K562 (cell line): ENCODE results near the gene PPHLN1. TPM values are rescaled to one million over a fixed set of nuclear protein-coding genes. Genes with fewer than 3 reads are reported as not detected.

Experiments used
- ATAC-seq: fragments of 200-7000 bp; cut with Tn5 transposase; 3 replicates; pipeline ENCODE4 v1.9.1; 2020; ENCODE audit warnings: moderate library complexity
- BruUV-seq: library from RNA; stranded (reverse); fragments of 400-500 nt; replicated peaks from 2 replicates; lab custom pipeline; 2021; lab: Mats Ljungman, UMichigan
- CTCF ChIA-PET: fragments of 300-600 bp; formaldehyde crosslinking; extraction: SDS; loops from one replicate; lab custom pipeline; 2021; ENCODE audit warnings: low intra/inter-chr PET ratio; lab: Yijun Ruan, JAX
- POLR2A ChIA-PET: fragments of 300-600, 350-650 bp; sonication (Branson Sonifier 250); formaldehyde crosslinking; extraction: SDS; loops from one replicate; lab custom pipeline; 2021; ENCODE audit warnings: antibody characterized with exemption, inconsistent platforms; lab: Yijun Ruan, JAX
- DNase-seq, 4 experiments: peaks; one replicate each; pipeline versions ENCODE4 v3.0.0 to v3.0.0-alpha.2; 2011 to 2018; ENCODE audit warnings: low spot score in 3 of 4, mixed read lengths in 3 of 4; ENCODE audit errors: extremely low read depth in 1 of 4
- FAIRE-seq: peaks from 2 replicates; lab custom pipeline; 2011; peaks lifted over from hg19 to GRCh38; lab: Jason Lieb, UNC
- H2AFZ ChIP-seq: 2 replicates; pipeline ENCODE4 v1.6.0; 2011; ENCODE audit warnings: low read depth, low read length, control low read depth, inconsistent platforms
- H3K27ac ChIP-seq: fragments of 200-600 bp; 3 replicates; pipeline ENCODE4 v1.8.0; 2011; ENCODE audit warnings: low read depth, mild to moderate bottlenecking, control low read depth, inconsistent platforms, low read length, moderate library complexity, mixed read lengths; ENCODE audit errors: extremely low read depth
- H3K27me3 ChIP-seq, 2 experiments: fragments of 300-600 bp in 1 of 2; 2 replicates in 1 of 2; 3 replicates in 1 of 2; pipeline versions ENCODE4 v1.6.0 to v1.8.0; 2011; ENCODE audit warnings: inconsistent platforms in 2 of 2, low read length in 2 of 2, mild to moderate bottlenecking in 1 of 2, mixed read lengths in 1 of 2, moderate library complexity in 1 of 2; ENCODE audit not compliant: control insufficient read depth in 2 of 2, insufficient read depth in 2 of 2
- H3K36me3 ChIP-seq: fragments of 300-600 bp; 3 replicates; pipeline ENCODE4 v1.8.0; 2011; ENCODE audit warnings: mild to moderate bottlenecking, low read length, inconsistent platforms; ENCODE audit not compliant: control insufficient read depth, insufficient read depth
- H3K4me1 ChIP-seq, 2 experiments: fragments of 200-600 bp in 1 of 2; replicated peaks in 1 of 2; 2 replicates in 1 of 2; 3 replicates in 1 of 2; pipeline versions ENCODE4 v1.5.1 to v1.8.0; 2011; ENCODE audit warnings: inconsistent platforms in 2 of 2, low read length in 2 of 2, mild to moderate bottlenecking in 1 of 2, mixed read lengths in 1 of 2, moderate library complexity in 1 of 2; ENCODE audit not compliant: control insufficient read depth in 2 of 2, insufficient read depth in 2 of 2
- H3K4me2 ChIP-seq: 2 replicates; pipeline ENCODE4 v1.6.1; 2011; ENCODE audit warnings: low read length, control low read depth, inconsistent platforms, mixed read lengths; ENCODE audit not compliant: insufficient read depth
- H3K4me3 ChIP-seq: fragments of 200-600 bp; sonication (generic), shearing (Covaris generic); 2 replicates; pipeline ENCODE4 v1.5.1; 2016; ENCODE audit warnings: control low read depth, inconsistent platforms
- H3K79me2 ChIP-seq: fragments of 200-600 bp; 3 replicates; pipeline ENCODE4 v1.8.0; 2011; ENCODE audit warnings: low read length, inconsistent platforms; ENCODE audit not compliant: control insufficient read depth, insufficient read depth
- H3K9ac ChIP-seq, 2 experiments: 2 replicates each; pipeline versions ENCODE4 v1.6.0 to v1.6.1; 2011; ENCODE audit warnings: low read depth in 2 of 2, low read length in 2 of 2, control low read depth in 1 of 2, inconsistent platforms in 1 of 2, mild to moderate bottlenecking in 1 of 2, mixed read lengths in 1 of 2; ENCODE audit not compliant: insufficient read depth in 1 of 2
- H3K9me1 ChIP-seq: one replicate; pipeline ENCODE4 v1.6.0; 2011; ENCODE audit warnings: inconsistent platforms, mild to moderate bottlenecking, low read length, moderate library complexity; ENCODE audit not compliant: control insufficient read depth, insufficient read depth
- H3K9me3 ChIP-seq: replicated peaks from 2 replicates; pipeline ENCODE4 v1.5.1; 2011; ENCODE audit warnings: low read depth, low read length, inconsistent platforms; ENCODE audit not compliant: control insufficient read depth, insufficient read depth
- H4K20me1 ChIP-seq: replicated peaks from 2 replicates; pipeline ENCODE4 v1.6.1; 2011; ENCODE audit warnings: low read length, inconsistent platforms, mixed read lengths; ENCODE audit not compliant: control insufficient read depth, insufficient read depth
- ARID2 ChIP-seq: fragments of 450-650 bp; IDR thresholded peaks from 2 replicates; pipeline ENCODE4 v1.6.1; 2017; ENCODE audit warnings: antibody characterized with exemption, mild to moderate bottlenecking
- HDAC1 ChIP-seq, 2 experiments: fragments of 450-650 bp; IDR thresholded peaks; 2 replicates each; pipeline ENCODE4 v1.6.1; 2016 to 2017; ENCODE audit warnings: inconsistent platforms in 1 of 2, mild to moderate bottlenecking in 1 of 2, moderate library complexity in 1 of 2
- HINFP ChIP-seq: fragments of 450-650 bp; conservative IDR thresholded peaks from 2 replicates; pipeline ENCODE4 v1.6.1; 2016; ENCODE audit warnings: missing genetic modification characterization, low read depth, mild to moderate bottlenecking, control low read depth, missing compliant biosample characterization
- KLF13 ChIP-seq: fragments of 450-650 bp; IDR thresholded peaks from 2 replicates; pipeline ENCODE4 v1.6.1; 2016; ENCODE audit warnings: missing genetic modification characterization, low read depth, mild to moderate bottlenecking, missing compliant biosample characterization, moderate library complexity, borderline replicate concordance
- NUFIP1 ChIP-seq: fragments of 450-650 bp; IDR thresholded peaks from 2 replicates; pipeline ENCODE4 v1.6.1; 2018; ENCODE audit not compliant: partially characterized antibody
- POLR2H ChIP-seq: IDR thresholded peaks from 2 replicates; pipeline ENCODE4 v1.6.1; 2016; ENCODE audit warnings: missing genetic modification characterization, low read depth, mild to moderate bottlenecking, control low read depth, missing compliant biosample characterization, moderate library complexity
- ZNF589 ChIP-seq: fragments of 200-800 bp; sonication (Bioruptor generic); IDR thresholded peaks from 2 replicates; pipeline ENCODE4 v1.6.1; 2016; ENCODE audit warnings: low read depth, missing genetic modification characterization, missing compliant biosample characterization
- ZNF785 ChIP-seq: fragments of 250-450 bp; sonication (Bioruptor Pico); IDR thresholded peaks from 2 replicates; pipeline ENCODE4 v1.4.0; 2020; ENCODE audit warnings: mild to moderate bottlenecking
- WGBS: fragments of 100-300 bp; shearing (Covaris generic); methylation state at CpG from one replicate; pipeline ENCODE4 v1.1.6; 2016; ENCODE audit warnings: low coverage, mixed read lengths; ENCODE audit not compliant: insufficient coverage; ENCODE audit errors: missing lambda C conversion rate; 5-methylcytosine and 5-hydroxymethylcytosine counted together
- in situ Hi-C: fragments of 300-500 bp; cut with MboI; formaldehyde crosslinking; loops from 4 replicates; pipeline ENCODE4 v1.15.0; 2018; ENCODE audit warnings: inconsistent platforms, mixed read lengths
- intact Hi-C: fragments of 100-400 bp; cut with micrococcal nuclease; formaldehyde crosslinking; loops from 2 replicates; pipeline ENCODE4 v1.14.2; 2022
- polyA plus RNA-seq, 8 experiments: library from polyadenylated mRNA; depleted of rRNA in 4 of 8; stranded (reverse) in 5 of 8; unstranded in 3 of 8; fragments of >200 nt; fragmentation: Nextera tagmentation in 2 of 8; fragmentation: Illumina TruSeq in 1 of 8; extraction: Ambion mirVana in 2 of 8; extraction: Trizol in 1 of 8; gene quantifications; 2 replicates each; pipeline versions ENCODE4 v1.2.1 to v1.2.3, GENCODE V29; 2011 to 2014; ENCODE audit warnings: inconsistent platforms in 1 of 8, missing spikeins in 1 of 8
- total RNA-seq, 7 experiments: library from RNA; depleted of rRNA in 6 of 7; stranded (reverse); fragments of >200 nt in 6 of 7; fragmentation: Illumina TruSeq in 2 of 7; extraction: Trizol in 2 of 7; gene quantifications; 2 replicates each; pipeline versions ENCODE4 v1.2.1 to v1.2.3, GENCODE V29; 2011 to 2021; ENCODE audit warnings: low replicate concordance in 1 of 7
- TF ChIP-seq, protein P1 (sequence below), 3 experiments: IDR thresholded peaks in 2 of 3; conservative IDR thresholded peaks in 1 of 3; 2 replicates each; pipeline ENCODE4 v1.5.1; 2011 to 2012; ENCODE audit warnings: low read length in 3 of 3, mild to moderate bottlenecking in 3 of 3, control low read depth in 2 of 3, improper control_type of control experiment in 1 of 3, inconsistent platforms in 1 of 3, low read depth in 1 of 3, mixed read lengths in 1 of 3, moderate library complexity in 1 of 3; ENCODE audit not compliant: insufficient read depth in 2 of 3

Gene PPHLN1
- total and polyA plus RNA-seq, 9 of the 15 experiments (the other 6 are each of a cell fraction or from before 2014, with no cell fraction given): 66.3 to 112 (median 93.6) TPM

DNA sequence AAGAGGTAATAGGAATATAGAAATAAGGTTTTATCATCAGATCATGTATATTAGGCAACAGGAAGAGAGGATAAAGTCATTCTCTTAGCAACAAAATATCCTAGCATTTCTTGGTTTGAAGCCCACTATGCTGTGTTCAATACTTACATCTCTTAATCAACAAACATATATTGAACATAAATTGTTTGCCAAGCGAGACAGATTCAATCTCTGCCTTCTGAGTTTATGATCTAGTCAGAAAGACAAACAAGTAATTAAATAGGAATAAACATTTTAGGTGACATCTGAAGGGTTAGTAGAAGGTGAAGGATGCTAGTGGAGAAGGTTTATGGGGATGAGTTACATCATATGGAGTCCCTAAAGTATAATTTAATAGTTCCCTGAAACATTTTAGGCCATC, 54.8 kb downstream of the PPHLN1 start:
- TF ChIP-seq HDAC1 (IDR thresholded peaks at IDR 0.05) (no peak), ZNF785 (no peak), POLR2H (tag) (no peak), ZNF589 (no peak), HINFP (tag) (no peak), ARID2 (no peak), NUFIP1 (no peak), KLF13 (tag) (no peak)
- TF ChIP-seq, protein P1, sequence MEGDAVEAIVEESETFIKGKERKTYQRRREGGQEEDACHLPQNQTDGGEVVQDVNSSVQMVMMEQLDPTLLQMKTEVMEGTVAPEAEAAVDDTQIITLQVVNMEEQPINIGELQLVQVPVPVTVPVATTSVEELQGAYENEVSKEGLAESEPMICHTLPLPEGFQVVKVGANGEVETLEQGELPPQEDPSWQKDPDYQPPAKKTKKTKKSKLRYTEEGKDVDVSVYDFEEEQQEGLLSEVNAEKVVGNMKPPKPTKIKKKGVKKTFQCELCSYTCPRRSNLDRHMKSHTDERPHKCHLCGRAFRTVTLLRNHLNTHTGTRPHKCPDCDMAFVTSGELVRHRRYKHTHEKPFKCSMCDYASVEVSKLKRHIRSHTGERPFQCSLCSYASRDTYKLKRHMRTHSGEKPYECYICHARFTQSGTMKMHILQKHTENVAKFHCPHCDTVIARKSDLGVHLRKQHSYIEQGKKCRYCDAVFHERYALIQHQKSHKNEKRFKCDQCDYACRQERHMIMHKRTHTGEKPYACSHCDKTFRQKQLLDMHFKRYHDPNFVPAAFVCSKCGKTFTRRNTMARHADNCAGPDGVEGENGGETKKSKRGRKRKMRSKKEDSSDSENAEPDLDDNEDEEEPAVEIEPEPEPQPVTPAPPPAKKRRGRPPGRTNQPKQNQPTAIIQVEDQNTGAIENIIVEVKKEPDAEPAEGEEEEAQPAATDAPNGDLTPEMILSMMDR (IDR thresholded peaks at IDR 0.05 in 2 of 3, conservative IDR thresholded peaks at IDR 0.05 in 1 of 3; ENCODE audit: insufficient read depth in 2 of 3, low read depth in 1 of 3, low read length in 3 of 3): no peak
- FAIRE-seq (peak; percentile 32), ATAC-seq (no peak), DNase-seq (no peak)
- Histone ChIP-seq H3K27me3 (no peaks in the 10 kb centered on the region), H4K20me1 (no peaks in the 10 kb centered on the region), H3K27ac (no peak overlapping the region), H3K4me3 (no peak overlapping the region), H3K79me2 (no peaks in the 10 kb centered on the region), H3K9me1 (no peaks in the 10 kb centered on the region), H3K9ac (no peak overlapping the region), H2AFZ (no peak overlapping the region), H3K4me2 (no peak overlapping the region), H3K36me3 (peaks cover 14% of the 10 kb centered on the region; the same call in 1 of the 3 replicates), H3K9me3 (no peaks in the 10 kb centered on the region), H3K4me1 (peaks cover 0 to 14% of the 10 kb centered on the region in 2 experiments; a peak in 2 of 5 replicates)
- in situ Hi-C loops: no loop called here
- no TSS peak for BruUV-seq
- ChIA-PET POLR2A (no interaction called here), CTCF (no interaction called here)
- intact Hi-C loops: no loop called here
- 84% methylated on average over 1 of the region's 1 CpG for WGBS
